GM12878 (cell line): ENCODE measurements around the gene EFNA3. TPM values are rescaled to one million over a fixed set of nuclear protein-coding genes. Genes with fewer than 3 reads are reported as not detected.

Experiments used
- ATAC-seq: fragments of 200-7000 bp; cut with Tn5 transposase; 3 replicates; pipeline ENCODE4 v1.9.1; 2020; ENCODE audit warnings: mild to moderate bottlenecking, moderate library complexity
- BruUV-seq: library from RNA; stranded (reverse); fragments of 400-500 nt; replicated peaks from 2 replicates; lab custom pipeline; 2021; lab: Mats Ljungman, UMichigan
- CTCF ChIA-PET: fragments of 300-600 bp; sonication (Branson Sonifier 250); formaldehyde crosslinking; extraction: SDS; loops from one replicate; lab custom pipeline; 2021; ENCODE audit warnings: inconsistent platforms; lab: Yijun Ruan, JAX
- POLR2A ChIA-PET: fragments of 350-600 bp; formaldehyde crosslinking; extraction: SDS; loops from one replicate; lab custom pipeline; 2021; ENCODE audit warnings: inconsistent platforms; lab: Charles Lee
- RAD21 ChIA-PET: fragments of 300-600 bp; sonication (Branson Sonifier 250); formaldehyde crosslinking; loops from one replicate; lab custom pipeline; 2023; ENCODE audit warnings: antibody characterized with exemption; ENCODE audit not compliant: unreplicated experiment; lab: Charles Lee
- SMC1A ChIA-PET: fragments of 300-600 bp; sonication (Branson Sonifier 250); formaldehyde crosslinking; loops from one replicate; lab custom pipeline; 2023; ENCODE audit not compliant: unreplicated experiment, uncharacterized antibody; lab: Charles Lee
- DNase-seq: peaks from one replicate; pipeline ENCODE4 v3.0.0-alpha.2; 2011; ENCODE audit warnings: low read depth, low spot score
- FAIRE-seq: peaks from 3 replicates; lab custom pipeline; 2011; peaks lifted over from hg19 to GRCh38; lab: Jason Lieb, UNC
- H2AFZ ChIP-seq: 2 replicates; pipeline ENCODE4 v1.6.0; 2011; ENCODE audit warnings: low read depth, low read length, control low read depth; ENCODE audit not compliant: control insufficient read depth
- H3K27ac ChIP-seq: 2 replicates; pipeline ENCODE4 v1.5.1; 2011; ENCODE audit warnings: control low read depth; ENCODE audit not compliant: control insufficient read depth, insufficient read depth
- H3K27me3 ChIP-seq, 2 experiments: replicated peaks in 1 of 2; 2 replicates each; pipeline versions ENCODE4 v1.6.0 to v1.6.1; 2011; ENCODE audit warnings: low read length in 1 of 2; ENCODE audit not compliant: control insufficient read depth in 2 of 2, insufficient read depth in 2 of 2
- H3K36me3 ChIP-seq, 2 experiments: 2 replicates each; pipeline ENCODE4 v1.5.1; 2011; ENCODE audit warnings: low read length in 1 of 2; ENCODE audit not compliant: control insufficient read depth in 2 of 2, insufficient read depth in 2 of 2
- H3K4me1 ChIP-seq: 2 replicates; pipeline ENCODE4 v1.6.1; 2011; ENCODE audit warnings: mild to moderate bottlenecking, low read length, moderate library complexity, mixed read lengths; ENCODE audit not compliant: control insufficient read depth, insufficient read depth
- H3K4me2 ChIP-seq: 2 replicates; pipeline ENCODE4 v1.6.0; 2011; ENCODE audit warnings: control low read depth; ENCODE audit not compliant: control insufficient read depth, insufficient read depth
- H3K4me3 ChIP-seq: fragments of 200-600 bp; sonication (generic); 2 replicates; pipeline ENCODE4 v1.5.1; 2016
- H3K79me2 ChIP-seq: 2 replicates; pipeline ENCODE4 v1.6.0; 2011; ENCODE audit warnings: low read length; ENCODE audit not compliant: control insufficient read depth, insufficient read depth
- H3K9ac ChIP-seq: 2 replicates; pipeline ENCODE4 v1.8.0; 2011; ENCODE audit warnings: low read length, control low read depth, mixed read lengths; ENCODE audit not compliant: control insufficient read depth, insufficient read depth
- H3K9me3 ChIP-seq: replicated peaks from 3 replicates; pipeline ENCODE4 v1.5.1; 2011; ENCODE audit warnings: mild to moderate bottlenecking, low read length; ENCODE audit not compliant: control insufficient read depth, insufficient read depth
- H4K20me1 ChIP-seq: 2 replicates; pipeline ENCODE4 v1.6.0; 2011; ENCODE audit not compliant: control insufficient read depth, insufficient read depth
- BCL3 ChIP-seq: IDR thresholded peaks from 2 replicates; pipeline ENCODE4 v1.6.1; 2011; ENCODE audit warnings: borderline replicate concordance, low read depth, mild to moderate bottlenecking, moderate library complexity, low read length; ENCODE audit not compliant: insufficient read depth, poor library complexity, severe bottlenecking
- BCLAF1 ChIP-seq: fragments of 450-650 bp; IDR thresholded peaks from 2 replicates; pipeline ENCODE4 v1.6.1; 2017; ENCODE audit warnings: antibody characterized with exemption, mild to moderate bottlenecking, moderate library complexity
- CHD2 ChIP-seq: IDR thresholded peaks from 2 replicates; pipeline ENCODE4 v1.6.1; 2011; ENCODE audit warnings: low read depth, low read length, improper control_type of control experiment, borderline replicate concordance
- FOS ChIP-seq: IDR thresholded peaks from 3 replicates; pipeline ENCODE4 v1.6.1; 2011; ENCODE audit warnings: borderline replicate concordance; ENCODE audit not compliant: insufficient read length; ENCODE audit errors: extremely low read depth
- HCFC1 ChIP-seq: fragments of 150-350 bp; IDR thresholded peaks from 2 replicates; pipeline ENCODE4 v1.6.1; 2014; ENCODE audit warnings: low read length
- KAT2A ChIP-seq: conservative IDR thresholded peaks from 2 replicates; pipeline ENCODE4 v1.6.1; 2011; ENCODE audit warnings: low read depth, low read length; ENCODE audit not compliant: control insufficient read depth
- POLR2AphosphoS5 ChIP-seq: IDR thresholded peaks from 2 replicates; pipeline ENCODE4 v1.6.1; 2011; ENCODE audit warnings: mild to moderate bottlenecking, low read length, inconsistent platforms
- RAD51 ChIP-seq: fragments of 450-650 bp; IDR thresholded peaks from 2 replicates; pipeline ENCODE4 v1.6.1; 2016; ENCODE audit warnings: moderate library complexity, mild to moderate bottlenecking, inconsistent platforms
- RELB ChIP-seq: fragments of 450-650 bp; IDR thresholded peaks from 2 replicates; pipeline ENCODE4 v1.6.1; 2017; ENCODE audit warnings: low read depth, mild to moderate bottlenecking, moderate library complexity
- RUNX3 ChIP-seq: IDR thresholded peaks from 2 replicates; pipeline ENCODE4 v1.6.1; 2012; ENCODE audit warnings: low read length, inconsistent platforms
- SMAD1 ChIP-seq: fragments of 450-650 bp; IDR thresholded peaks from 2 replicates; pipeline ENCODE4 v1.6.1; 2018; ENCODE audit warnings: mild to moderate bottlenecking, low read depth; ENCODE audit not compliant: partially characterized antibody
- ZBTB40 ChIP-seq: fragments of 450-650 bp; IDR thresholded peaks from 2 replicates; pipeline ENCODE4 v1.6.1; 2016; ENCODE audit warnings: mild to moderate bottlenecking, moderate library complexity, borderline replicate concordance
- WGBS: methylation state at CpG from one replicate; pipeline ENCODE4 v1.1.6; 2016; ENCODE audit warnings: low lambda C conversion rate; ENCODE audit not compliant: insufficient replicate concordance, insufficient coverage; ENCODE audit errors: missing lambda C conversion rate; 5-methylcytosine and 5-hydroxymethylcytosine counted together
- in situ Hi-C: fragments of 300-500 bp; cut with MboI; formaldehyde crosslinking; loops from 9 replicates; pipeline ENCODE4 v1.14.3; 2018; ENCODE audit warnings: mixed read lengths
- intact Hi-C: fragments of 100-400 bp; cut with micrococcal nuclease; formaldehyde crosslinking; loops from one replicate; pipeline ENCODE4 v1.14.2; 2022; ENCODE audit not compliant: unreplicated experiment
- polyA plus RNA-seq, 11 experiments: library from polyadenylated mRNA; depleted of rRNA in 4 of 11; unstranded in 6 of 11; stranded (reverse) in 5 of 11; fragments of >200 nt; fragmentation: Nextera tagmentation in 4 of 11; fragmentation: Illumina TruSeq in 1 of 11; extraction: Ambion mirVana in 4 of 11; extraction: Trizol in 1 of 11; gene quantifications; 1 replicate in 1 of 11; 2 replicates in 10 of 11; pipeline versions ENCODE4 v1.2.1 to v1.2.3, GENCODE V29; 2011 to 2016; ENCODE audit warnings: inconsistent platforms in 2 of 11, missing spikeins in 2 of 11, low read depth in 1 of 11
- total RNA-seq, 4 experiments: library from RNA; depleted of rRNA in 3 of 4; stranded (reverse); fragments of >200 nt in 3 of 4; fragmentation: Illumina TruSeq in 1 of 4; extraction: Trizol in 1 of 4; gene quantifications; 2 replicates each; pipeline versions ENCODE4 v1.2.1 to v1.2.3, GENCODE V29; 2013 to 2021

The EFNA3 gene
- total and polyA plus RNA-seq, 10 of the 15 experiments (the other 5 are each of a cell fraction or from before 2014, with no cell fraction given): 0.08 to 5.4 (median 1.1) TPM

- TF ChIP-seq BCL3 (no peak), FOS (no peak)
These were observed 35.8 kb upstream of the EFNA3 start (continued) for GRCh38 chr1:155042789-155043188.

- Histone ChIP-seq H3K27ac (no peak overlapping the region), H3K9me3 (no peaks in the 10 kb centered on the region), H3K79me2 (no peaks in the 10 kb centered on the region), H3K4me3 (no peak overlapping the region), H3K27me3 (peaks cover 2 to 5% of the 10 kb centered on the region in 2 experiments; a peak in 3 of 4 replicates), H3K9ac (no peak overlapping the region), H4K20me1 (no peaks in the 10 kb centered on the region), H3K4me1 (no peaks in the 10 kb centered on the region), H3K36me3 (no peaks in the 10 kb centered on the region), H3K4me2 (no peak overlapping the region), H2AFZ (no peak overlapping the region)
- FAIRE-seq (no peak), ATAC-seq (no peak), DNase-seq (no peak)
- ChIA-PET POLR2A (interaction anchor here (0.5 to 1.8 kb wide), 5 partner anchors 8 to 42 kb away, joined by 3 to 4 read pairs (median 3); no protein-coding TSS in a partner anchor), SMC1A (interaction anchor here (1.7 to 3.0 kb wide), 3 partner anchors 16 to 42 kb away, joined by 5 to 17 read pairs (median 13); no protein-coding TSS in a partner anchor), CTCF (interaction anchor here (0.8 to 6.1 kb wide), 16 partner anchors 8 to 374 kb away, joined by 3 to 121 read pairs (median 4); partner anchors contain the start of gene ADAM15), RAD21 (interaction anchor here (0.5 to 3.6 kb wide), 7 partner anchors 9 to 70 kb away, joined by 3 to 16 read pairs (median 5); no protein-coding TSS in a partner anchor)
- intact Hi-C loops (no loop called here), in situ Hi-C loops (no loop called here)
- no TSS peak for BruUV-seq
- 54% methylated on average over 12 of the region's 12 CpGs for WGBS
- TF ChIP-seq RAD51 (no peak), CHD2 (no peak), HCFC1 (no peak), BCLAF1 (no peak), RELB (no peak), RUNX3 (no peak), ZBTB40 (no peak), SMAD1 (no peak), KAT2A (no peak), POLR2AphosphoS5 (no peak)
These were observed 35.3 kb upstream of the EFNA3 start for GRCh38 chr1:155043301-155043702.
